ENCODE data around the gene TEN1. TPM values are rescaled to one million over a fixed set of nuclear protein-coding genes. Genes with fewer than 3 reads are reported as not detected.
A peak's percentile ranks its signal among the peaks of the same experiment; 100 is the strongest.

TEN1 gene
- total and polyA plus RNA-seq, 2 of the 13 experiments (the other 11 are each of a cell fraction or from before 2014, with no cell fraction given) = 18.0 to 21.3 TPM

GRCh38 chr17:76032073-76032779 is 53.2 kb downstream of the TEN1 start (continued):
- no peak for TF ChIP-seq USF2 (IDR thresholded peaks at IDR 0.05; ENCODE audit: low read depth, low read length)
- TF ChIP-seq USF2 (CRISPR knock-in tag; IDR thresholded peaks at IDR 0.05; ENCODE audit: borderline replicate concordance) = no peak
- 0 out of 2 replicates have a peak, but pooled peaks have one; percentile 51 for TF ChIP-seq CBFB (CRISPR knock-in tag; IDR thresholded peaks at IDR 0.05)
- 0 out of 2 replicates have a peak, but pooled peaks have one; percentile 23 for TF ChIP-seq SP5 (CRISPR knock-in tag; IDR thresholded peaks at IDR 0.05; ENCODE audit: borderline replicate concordance, low read depth)
- no peak for TF ChIP-seq BCLAF1 (IDR thresholded peaks at IDR 0.05)
- no peak for TF ChIP-seq ZNF432 (CRISPR knock-in tag; IDR thresholded peaks at IDR 0.05; ENCODE audit: borderline replicate concordance)
- TF ChIP-seq KLF12 (CRISPR knock-in tag; IDR thresholded peaks at IDR 0.05; ENCODE audit: borderline replicate concordance) = no peak
- no peak for TF ChIP-seq TCF7 (IDR thresholded peaks at IDR 0.05; ENCODE audit: low read depth)
- TF ChIP-seq SKIL (CRISPR knock-in tag; IDR thresholded peaks at IDR 0.05; ENCODE audit: borderline replicate concordance) = no peak
- TF ChIP-seq ZNF766 (CRISPR knock-in tag; IDR thresholded peaks at IDR 0.05; ENCODE audit: borderline replicate concordance) = peak; percentile 91; the same call in 1 of the 2 replicates
- TF ChIP-seq DMTF1 (CRISPR knock-in tag; IDR thresholded peaks at IDR 0.05) = no peak
- no peak for TF ChIP-seq MAZ (IDR thresholded peaks at IDR 0.05; ENCODE audit: borderline replicate concordance, low read depth, low read length)
- TF ChIP-seq MAZ (CRISPR knock-in tag; IDR thresholded peaks at IDR 0.05; ENCODE audit: low read depth) = no peak
- TF ChIP-seq ZBTB25 (CRISPR knock-in tag; IDR thresholded peaks at IDR 0.05) = no peak
- no peak for TF ChIP-seq ZNF770 (CRISPR knock-in tag; IDR thresholded peaks at IDR 0.05)

Data from HepG2 (cell line).